ENCODE results near the gene ZNF710. TPM values are rescaled to one million over a fixed set of nuclear protein-coding genes. Genes with fewer than 3 reads are reported as not detected.
A peak's percentile ranks its signal among the peaks of the same experiment; 100 is the strongest.

ZNF710 gene
- total RNA-seq, 1 experiment from 2014 or later = 10.0 TPM

- no TSS peak for BruUV-seq (replicated peaks)
- ChIA-PET CTCF (interaction anchor here (0.8 to 0.9 kb wide), 2 partner anchors 13 to 14 kb away, joined by 3 read pairs; no protein-coding TSS in a partner anchor), POLR2A (interaction anchor here (0.8 kb wide), 1 partner anchor 12 kb away, joined by 3 read pairs; no protein-coding TSS in a partner anchor), RAD21 (ENCODE audit: low non-redundant PET in 1 of 2, low total read pairs in 2 of 2, uncharacterized antibody in 2 of 2, unreplicated experiment in 2 of 2) (no interaction called here)
- DNase-seq (ENCODE audit: low read depth, low spot score) (no peak), ATAC-seq (no peak)
- H3K4me3 ChIP-seq (replicated peaks in 1 of 2; ENCODE audit: low read depth in 1 of 2, low read length in 2 of 2) = no peak overlapping the region
- H3K9me3 ChIP-seq (ENCODE audit: control insufficient read depth in 1 of 2, insufficient read depth in 1 of 2, low read depth in 1 of 2, low read length in 2 of 2) = peaks cover 0 to 5% of the 10 kb centered on the region in 2 experiments; a peak in 1 of 4 replicates
- H3K36me3 ChIP-seq (ENCODE audit: control insufficient read depth in 1 of 2, insufficient read depth in 2 of 2, low read length in 2 of 2) = no peaks in the 10 kb centered on the region
- H3K4me1 ChIP-seq (ENCODE audit: control insufficient read depth in 1 of 2, insufficient read depth in 2 of 2, low read length in 2 of 2) = no peaks in the 10 kb centered on the region
- H3K79me2 ChIP-seq (ENCODE audit: insufficient read depth, low read length) = no peaks in the 10 kb centered on the region
- no peak overlapping the region for H3K27ac ChIP-seq (ENCODE audit: low read depth, low read length)
- no peak overlapping the region for H2AFZ ChIP-seq (ENCODE audit: low read depth, low read length, poor library complexity, severe bottlenecking)
- TF ChIP-seq CBX3 (IDR thresholded peaks at IDR 0.05; ENCODE audit: low read depth) = peak; percentile 27; the same call in 1 of the 2 replicates
- no peak for TF ChIP-seq JUND (IDR thresholded peaks at IDR 0.05)
- intact Hi-C loops (cut with micrococcal nuclease) = no loop called here
- H3K4me2 ChIP-seq (ENCODE audit: low read length) = no peak overlapping the region
- H3K27me3 ChIP-seq (ENCODE audit: insufficient read depth, low read length) = no peaks in the 10 kb centered on the region
- no peak overlapping the region for H3K9ac ChIP-seq (ENCODE audit: low read length)
- H4K20me1 ChIP-seq (ENCODE audit: insufficient read depth) = no peaks in the 10 kb centered on the region
- H3K9me2 ChIP-seq (ENCODE audit: insufficient read depth) = no peaks in the 10 kb centered on the region
Measured at GRCh38 chr15:89984421-89985010, 16.6 kb upstream of the ZNF710 start.

GRCh38 chr15:89985111-89985510 is 16.0 kb upstream of the ZNF710 start:
- CTCF ChIA-PET = interaction anchor here (0.6 to 0.9 kb wide), 2 partner anchors 14 to 412 kb away, joined by 3 read pairs; no protein-coding TSS in a partner anchor
- Histone ChIP-seq H3K4me3 (replicated peaks in 1 of 2; ENCODE audit: low read depth in 1 of 2, low read length in 2 of 2) (no peak overlapping the region), H3K9ac (ENCODE audit: low read length) (no peak overlapping the region), H3K36me3 (ENCODE audit: control insufficient read depth in 1 of 2, insufficient read depth in 2 of 2, low read length in 2 of 2) (no peaks in the 10 kb centered on the region), H3K4me1 (ENCODE audit: control insufficient read depth in 1 of 2, insufficient read depth in 2 of 2, low read length in 2 of 2) (no peaks in the 10 kb centered on the region), H3K4me2 (ENCODE audit: low read length) (no peak overlapping the region), H3K9me2 (ENCODE audit: insufficient read depth) (no peaks in the 10 kb centered on the region), H3K79me2 (ENCODE audit: insufficient read depth, low read length) (no peaks in the 10 kb centered on the region), H3K9me3 (ENCODE audit: control insufficient read depth in 1 of 2, insufficient read depth in 1 of 2, low read depth in 1 of 2, low read length in 2 of 2) (peaks cover 0 to 5% of the 10 kb centered on the region in 2 experiments; a peak in 1 of 4 replicates), H4K20me1 (ENCODE audit: insufficient read depth) (no peaks in the 10 kb centered on the region), H2AFZ (ENCODE audit: low read depth, low read length, poor library complexity, severe bottlenecking) (no peak overlapping the region), H3K27ac (ENCODE audit: low read depth, low read length) (no peak overlapping the region), H3K27me3 (ENCODE audit: insufficient read depth, low read length) (no peaks in the 10 kb centered on the region)
- TF ChIP-seq CEBPB (IDR thresholded peaks at IDR 0.05; ENCODE audit: low read depth) (no peak), ZNF274 (IDR thresholded peaks at IDR 0.05; ENCODE audit: low read depth, low read length) (no peak), SP1 (IDR thresholded peaks at IDR 0.05; ENCODE audit: low read depth) (no peak), POLR2A (IDR thresholded peaks at IDR 0.05; ENCODE audit: borderline replicate concordance, extremely low read depth, insufficient read depth, insufficient read length) (no peak), EZH2phosphoT487 (IDR thresholded peaks at IDR 0.05; ENCODE audit: borderline replicate concordance) (no peak), POLR2AphosphoS5 (IDR thresholded peaks at IDR 0.05; ENCODE audit: low read depth, low read length) (no peak), EGR1 (IDR thresholded peaks at IDR 0.05; ENCODE audit: low read depth) (no peak)
- RAD21 ChIA-PET (ENCODE audit: low non-redundant PET in 1 of 2, low total read pairs in 2 of 2, uncharacterized antibody in 2 of 2, unreplicated experiment in 2 of 2) = no interaction called here
- no peak for DNase-seq (ENCODE audit: low read depth, low spot score)
- no TSS peak for BruUV-seq (replicated peaks)
- intact Hi-C loops (cut with micrococcal nuclease) = no loop called here
- no peak for ATAC-seq
- POLR2A ChIA-PET = interaction anchor here (0.8 kb wide), 1 partner anchor 13 kb away, joined by 3 read pairs; no protein-coding TSS in a partner anchor
